ENCODE data around the gene DGKB.

Gene DGKB

GRCh38 chr7:14861456-14861855 is 41.1 kb downstream of the DGKB start:
- in situ Hi-C loops (cut with MboI; ENCODE audit: low sequenced_read_pairs), result no loop called here

- in situ Hi-C loops (cut with MboI; ENCODE audit: low sequenced_read_pairs), result no loop called here
Measured at GRCh38 chr7:14859267-14859666, 43.3 kb downstream of the DGKB start.

- in situ Hi-C loops (cut with MboI; ENCODE audit: low sequenced_read_pairs), result no loop called here
Measured at GRCh38 chr7:14858866-14859265, 43.7 kb downstream of the DGKB start.

- in situ Hi-C loops (cut with MboI; ENCODE audit: low sequenced_read_pairs), result no loop called here
Measured at GRCh38 chr7:14858410-14858809, 44.1 kb downstream of the DGKB start.

GRCh38 chr7:14855033-14855794 is 47.3 kb downstream of the DGKB start:
- in situ Hi-C loops (cut with MboI; ENCODE audit: low sequenced_read_pairs), result no loop called here

GRCh38 chr7:14854471-14854870 is 48.1 kb downstream of the DGKB start:
- in situ Hi-C loops (cut with MboI; ENCODE audit: low sequenced_read_pairs), result no loop called here

- in situ Hi-C loops (cut with MboI; ENCODE audit: low sequenced_read_pairs), result no loop called here
Measured at GRCh38 chr7:14851610-14852009, 50.9 kb downstream of the DGKB start.

- in situ Hi-C loops (cut with MboI; ENCODE audit: low sequenced_read_pairs), result no loop called here
Measured at GRCh38 chr7:14850039-14850438, 52.5 kb downstream of the DGKB start.

GRCh38 chr7:14846405-14846804 is 56.1 kb downstream of the DGKB start:
- in situ Hi-C loops (cut with MboI; ENCODE audit: low sequenced_read_pairs), result no loop called here

- in situ Hi-C loops (cut with MboI; ENCODE audit: low sequenced_read_pairs), result no loop called here
Measured at GRCh38 chr7:14843755-14844154, 58.8 kb downstream of the DGKB start.

GRCh38 chr7:14842523-14842922 is 60.0 kb downstream of the DGKB start:
- in situ Hi-C loops (cut with MboI; ENCODE audit: low sequenced_read_pairs), result no loop called here

- in situ Hi-C loops (cut with MboI; ENCODE audit: low sequenced_read_pairs), result no loop called here
Measured at GRCh38 chr7:14841869-14842268, 60.7 kb downstream of the DGKB start.

- in situ Hi-C loops (cut with MboI; ENCODE audit: low sequenced_read_pairs), result no loop called here
Measured at GRCh38 chr7:14841086-14841485, 61.5 kb downstream of the DGKB start.

GRCh38 chr7:14839307-14839706 is 63.2 kb downstream of the DGKB start:
- in situ Hi-C loops (cut with MboI; ENCODE audit: low sequenced_read_pairs), result no loop called here

GRCh38 chr7:14837216-14837615 is 65.3 kb downstream of the DGKB start:
- in situ Hi-C loops (cut with MboI; ENCODE audit: low sequenced_read_pairs), result no loop called here

GRCh38 chr7:14836571-14837189 is 65.9 kb downstream of the DGKB start:
- in situ Hi-C loops (cut with MboI; ENCODE audit: low sequenced_read_pairs), result no loop called here

- in situ Hi-C loops (cut with MboI; ENCODE audit: low sequenced_read_pairs), result no loop called here
Measured at GRCh38 chr7:14836006-14836405, 66.5 kb downstream of the DGKB start.

GRCh38 chr7:14835384-14835783 is 67.2 kb downstream of the DGKB start:
- in situ Hi-C loops (cut with MboI; ENCODE audit: low sequenced_read_pairs), result no loop called here

GRCh38 chr7:14834883-14835282 is 67.7 kb downstream of the DGKB start:
- in situ Hi-C loops (cut with MboI; ENCODE audit: low sequenced_read_pairs), result no loop called here

GRCh38 chr7:14834456-14834855 is 68.1 kb downstream of the DGKB start:
- in situ Hi-C loops (cut with MboI; ENCODE audit: low sequenced_read_pairs), result no loop called here

GRCh38 chr7:14833707-14834106 is 68.8 kb downstream of the DGKB start:
- in situ Hi-C loops (cut with MboI; ENCODE audit: low sequenced_read_pairs), result no loop called here

- in situ Hi-C loops (cut with MboI; ENCODE audit: low sequenced_read_pairs), result no loop called here
Measured at GRCh38 chr7:14828053-14828452, 74.5 kb downstream of the DGKB start.

GRCh38 chr7:14826426-14826825 is 76.1 kb downstream of the DGKB start:
- in situ Hi-C loops (cut with MboI; ENCODE audit: low sequenced_read_pairs), result no loop called here

Data from hTERT RPE-1 (cell line).